RWPE1 (cell line): ENCODE measurements around the gene ZNF628.

Source experiments
- CTCF ChIA-PET: fragments of 350-600 bp; sonication (Branson Sonifier 250); formaldehyde crosslinking; extraction: SDS; loops from one replicate; lab custom pipeline; 2021; lab: Yijun Ruan, JAX
- POLR2A ChIA-PET: fragments of 400-600 bp; formaldehyde crosslinking; extraction: SDS; loops from one replicate; lab custom pipeline; 2020; ENCODE audit warnings: antibody characterized with exemption; ENCODE audit not compliant: low non-redundant PET; lab: Yijun Ruan, JAX
- DNase-seq: peaks from one replicate; pipeline ENCODE4 v3.0.0; 2012; ENCODE audit warnings: low spot score
- H3K27ac ChIP-seq: fragments of 450-650 bp; 2 replicates; pipeline ENCODE4 v1.5.1; 2017
- TF ChIP-seq, protein P1 (sequence below): fragments of 450-650 bp; conservative IDR thresholded peaks from 2 replicates; pipeline ENCODE4 v1.5.1; 2017; ENCODE audit warnings: low read depth, mild to moderate bottlenecking

ZNF628 gene

DNA sequence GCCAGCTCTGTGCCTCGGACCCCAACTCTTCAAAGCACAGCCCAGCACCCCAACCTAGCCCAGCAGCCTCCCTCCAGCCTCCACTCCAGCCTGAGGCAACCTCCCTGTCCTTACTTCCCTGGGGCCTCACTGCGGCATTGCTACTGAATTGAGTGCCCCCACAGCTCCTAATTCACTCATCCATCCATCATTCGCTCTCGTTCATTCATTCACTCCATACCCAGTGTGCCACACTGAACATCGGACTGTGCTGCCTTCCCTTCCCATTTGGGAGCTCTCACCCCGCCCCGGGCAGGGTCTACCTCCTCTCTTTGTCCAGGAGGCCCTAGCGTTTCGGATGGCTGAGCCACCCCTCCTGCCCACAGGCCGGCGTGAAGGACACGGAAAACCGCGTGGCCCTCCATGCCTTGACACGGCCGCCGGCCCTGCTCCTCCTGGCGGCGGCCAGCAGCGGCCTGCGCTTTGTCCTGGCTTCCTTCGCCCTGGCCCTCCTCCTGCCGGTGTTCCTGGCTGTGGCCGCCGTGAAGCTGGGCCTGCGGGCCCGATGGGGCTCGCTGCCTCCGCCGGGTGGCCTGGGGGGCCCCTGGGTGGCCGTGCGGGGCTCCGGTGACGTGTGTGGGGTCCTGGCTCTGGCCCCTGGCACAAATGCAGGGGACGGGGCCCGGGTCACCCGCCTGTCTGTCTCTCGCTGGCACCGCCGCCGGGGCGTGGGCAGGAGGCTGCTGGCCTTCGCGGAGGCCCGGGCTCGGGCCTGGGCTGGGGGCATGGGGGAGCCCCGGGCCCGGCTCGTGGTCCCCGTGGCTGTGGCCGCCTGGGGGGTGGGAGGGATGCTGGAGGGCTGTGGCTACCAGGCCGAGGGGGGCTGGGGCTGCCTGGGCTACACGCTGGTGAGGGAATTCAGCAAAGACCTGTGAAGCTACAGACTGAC, 9.9 kb downstream of the ZNF628 start:
- CTCF ChIA-PET: interaction anchor here (0.7 to 2.7 kb wide), 3 partner anchors 18 to 147 kb away, joined by 3 to 10 read pairs (median 4); no protein-coding TSS in a partner anchor
- no peak for DNase-seq
- peak overlapping the region; percentile 99 for H3K27ac ChIP-seq
- TF ChIP-seq, protein P1, sequence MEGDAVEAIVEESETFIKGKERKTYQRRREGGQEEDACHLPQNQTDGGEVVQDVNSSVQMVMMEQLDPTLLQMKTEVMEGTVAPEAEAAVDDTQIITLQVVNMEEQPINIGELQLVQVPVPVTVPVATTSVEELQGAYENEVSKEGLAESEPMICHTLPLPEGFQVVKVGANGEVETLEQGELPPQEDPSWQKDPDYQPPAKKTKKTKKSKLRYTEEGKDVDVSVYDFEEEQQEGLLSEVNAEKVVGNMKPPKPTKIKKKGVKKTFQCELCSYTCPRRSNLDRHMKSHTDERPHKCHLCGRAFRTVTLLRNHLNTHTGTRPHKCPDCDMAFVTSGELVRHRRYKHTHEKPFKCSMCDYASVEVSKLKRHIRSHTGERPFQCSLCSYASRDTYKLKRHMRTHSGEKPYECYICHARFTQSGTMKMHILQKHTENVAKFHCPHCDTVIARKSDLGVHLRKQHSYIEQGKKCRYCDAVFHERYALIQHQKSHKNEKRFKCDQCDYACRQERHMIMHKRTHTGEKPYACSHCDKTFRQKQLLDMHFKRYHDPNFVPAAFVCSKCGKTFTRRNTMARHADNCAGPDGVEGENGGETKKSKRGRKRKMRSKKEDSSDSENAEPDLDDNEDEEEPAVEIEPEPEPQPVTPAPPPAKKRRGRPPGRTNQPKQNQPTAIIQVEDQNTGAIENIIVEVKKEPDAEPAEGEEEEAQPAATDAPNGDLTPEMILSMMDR: no peak
- POLR2A ChIA-PET: interaction anchor here (1.3 kb wide), 1 partner anchor 9 kb away, joined by 4 read pairs; no protein-coding TSS in a partner anchor

DNA sequence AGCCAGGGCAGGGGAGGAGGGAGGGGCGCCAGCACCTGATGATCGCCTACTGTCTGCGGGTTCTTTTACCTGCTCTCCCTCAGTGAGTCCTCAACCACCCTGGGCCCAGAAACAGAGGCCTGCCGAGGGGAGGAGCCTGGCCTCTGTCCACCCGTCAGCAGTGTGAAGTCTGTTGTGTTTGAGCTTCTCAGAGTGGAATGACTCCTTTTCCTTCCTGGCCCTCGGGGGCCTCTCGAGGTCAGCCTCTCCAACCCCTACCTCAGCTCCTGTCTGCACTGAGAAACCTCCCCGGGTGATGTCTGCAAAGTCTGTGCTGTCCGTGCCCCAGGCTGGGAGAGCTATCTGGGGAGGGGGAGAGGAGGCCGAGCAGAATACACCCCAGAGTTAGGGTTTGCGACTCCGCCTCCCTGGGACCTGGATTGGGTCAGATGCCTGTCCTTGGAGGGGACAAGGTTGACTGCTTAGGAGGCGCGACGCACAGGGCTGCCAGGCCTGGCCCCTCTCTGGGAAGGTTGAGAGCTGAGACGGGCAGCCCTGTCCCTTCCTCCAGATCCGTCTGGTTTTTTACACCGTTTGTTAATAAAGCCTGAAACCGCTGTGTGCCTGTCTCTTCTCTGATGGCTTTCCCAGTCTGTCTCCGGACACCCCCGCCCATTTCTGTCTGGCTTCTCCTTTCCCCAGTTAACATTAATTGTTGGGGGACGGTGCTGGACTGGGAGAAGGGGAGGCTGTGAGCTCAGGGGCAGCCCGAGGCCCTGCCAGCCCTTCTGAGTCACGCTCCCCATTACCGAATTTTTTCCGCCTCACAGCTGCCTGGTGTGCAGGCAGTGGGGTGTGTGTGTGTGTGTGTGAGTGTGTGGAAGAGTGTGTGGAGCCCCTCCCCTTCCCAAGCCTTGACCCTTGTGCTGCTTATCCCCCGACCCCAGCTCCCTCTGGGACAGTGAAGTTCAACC, 10.8 kb downstream of the ZNF628 start:
- ChIA-PET CTCF (interaction anchor here (0.6 to 1.3 kb wide), 5 partner anchors 17 to 368 kb away, joined by 3 to 7 read pairs (median 4); no protein-coding TSS in a partner anchor), POLR2A (interaction anchor here (1.3 kb wide), 1 partner anchor 10 kb away, joined by 4 read pairs; no protein-coding TSS in a partner anchor)
- DNase-seq: peak; percentile 89
- TF ChIP-seq, protein P1: no peak
- H3K27ac ChIP-seq: peak overlapping the region; percentile 99

DNA sequence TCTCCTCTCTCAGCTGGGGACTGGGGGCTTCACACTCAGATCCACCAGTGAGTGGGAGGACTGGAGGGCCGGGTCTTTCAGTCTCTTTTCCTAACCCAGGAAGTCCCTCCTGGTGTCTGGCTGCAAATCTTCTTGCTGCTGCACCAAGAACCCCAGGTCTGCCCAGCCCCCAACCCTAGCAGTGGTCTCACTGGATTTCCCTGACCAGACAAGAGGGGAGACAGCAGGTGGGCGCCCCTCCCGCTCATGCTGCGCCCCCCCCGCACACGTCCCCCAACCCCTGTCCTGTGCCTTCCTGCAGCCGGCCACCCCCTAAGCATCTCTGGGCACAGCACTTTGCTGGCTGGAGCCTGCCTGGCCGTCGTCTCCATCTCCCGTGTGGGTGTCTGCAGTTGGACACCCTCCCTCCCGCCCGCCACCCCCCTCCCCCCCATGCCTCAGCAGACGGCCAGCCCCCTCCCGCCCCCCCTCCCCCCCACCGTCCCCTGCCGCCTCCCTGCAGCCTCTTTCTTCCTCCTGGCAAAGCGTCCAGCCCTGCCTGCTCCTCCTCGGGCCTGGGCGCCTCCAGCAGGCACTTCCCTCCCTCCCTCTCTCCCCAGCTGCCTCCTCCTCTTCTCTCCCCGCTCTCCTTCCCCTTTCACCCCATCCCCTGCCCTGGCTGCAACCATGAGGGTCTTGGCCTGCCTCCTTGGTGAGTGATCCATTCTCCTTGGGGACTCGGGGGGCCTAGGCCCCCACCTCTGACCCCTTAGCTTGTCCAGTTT, 11.7 kb downstream of the ZNF628 start, which contains the start of gene SSC5D:
Gene SSC5D, plus strand, starts transcription at position 513 of the 764 bp plus-strand sequence. Its CDS starts 154 bp downstream, at position 667.
- DNase-seq: no peak
- ChIA-PET CTCF (interaction anchor here (0.7 to 1.3 kb wide), 5 partner anchors 16 to 369 kb away, joined by 3 to 7 read pairs (median 3); no protein-coding TSS in a partner anchor), POLR2A (no interaction called here)
- TF ChIP-seq, protein P1: no peak
- peak within 1 kb of the TSS; percentile 99 for H3K27ac ChIP-seq

DNA sequence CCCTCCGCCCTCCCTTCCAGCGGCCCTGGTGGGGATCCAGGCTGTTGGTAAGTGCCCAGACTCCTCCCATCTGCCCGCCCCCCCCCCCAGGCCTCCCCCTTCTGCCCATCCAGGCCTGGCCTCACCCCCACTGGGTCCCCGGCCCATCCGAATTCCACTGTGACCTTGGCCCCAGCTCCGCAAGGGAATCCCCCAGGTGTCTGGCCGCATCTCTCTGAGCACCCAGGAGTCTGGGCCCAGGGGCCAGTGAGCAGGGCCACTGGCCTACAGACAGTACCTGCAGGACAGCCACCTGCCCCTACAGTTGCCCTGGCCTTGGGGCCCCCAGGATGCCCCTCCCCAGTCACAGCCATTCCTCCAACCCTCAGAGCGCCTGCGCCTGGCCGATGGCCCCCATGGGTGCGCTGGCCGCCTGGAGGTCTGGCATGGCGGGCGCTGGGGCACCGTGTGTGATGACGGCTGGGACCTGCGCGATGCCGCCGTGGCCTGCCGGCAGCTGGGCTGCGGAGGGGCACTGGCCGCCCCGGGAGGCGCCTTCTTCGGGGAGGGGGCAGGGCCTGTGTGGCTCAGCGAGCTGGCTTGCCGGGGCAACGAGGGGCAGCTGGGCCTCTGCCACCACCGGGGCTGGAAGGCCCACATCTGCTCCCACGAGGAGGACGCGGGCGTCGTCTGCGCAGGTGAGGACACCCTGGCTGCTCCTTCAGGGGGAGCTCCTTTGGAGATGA, 12.7 kb downstream of the ZNF628 start:
- DNase-seq: no peak
- ChIA-PET CTCF (interaction anchor here (0.6 to 1.0 kb wide), 2 partner anchors 21 to 332 kb away, joined by 3 read pairs; partner anchors contain the start of gene TNNI3), POLR2A (no interaction called here)
- H3K27ac ChIP-seq: peak overlapping the region; percentile 99
- TF ChIP-seq, protein P1: no peak

DNA sequence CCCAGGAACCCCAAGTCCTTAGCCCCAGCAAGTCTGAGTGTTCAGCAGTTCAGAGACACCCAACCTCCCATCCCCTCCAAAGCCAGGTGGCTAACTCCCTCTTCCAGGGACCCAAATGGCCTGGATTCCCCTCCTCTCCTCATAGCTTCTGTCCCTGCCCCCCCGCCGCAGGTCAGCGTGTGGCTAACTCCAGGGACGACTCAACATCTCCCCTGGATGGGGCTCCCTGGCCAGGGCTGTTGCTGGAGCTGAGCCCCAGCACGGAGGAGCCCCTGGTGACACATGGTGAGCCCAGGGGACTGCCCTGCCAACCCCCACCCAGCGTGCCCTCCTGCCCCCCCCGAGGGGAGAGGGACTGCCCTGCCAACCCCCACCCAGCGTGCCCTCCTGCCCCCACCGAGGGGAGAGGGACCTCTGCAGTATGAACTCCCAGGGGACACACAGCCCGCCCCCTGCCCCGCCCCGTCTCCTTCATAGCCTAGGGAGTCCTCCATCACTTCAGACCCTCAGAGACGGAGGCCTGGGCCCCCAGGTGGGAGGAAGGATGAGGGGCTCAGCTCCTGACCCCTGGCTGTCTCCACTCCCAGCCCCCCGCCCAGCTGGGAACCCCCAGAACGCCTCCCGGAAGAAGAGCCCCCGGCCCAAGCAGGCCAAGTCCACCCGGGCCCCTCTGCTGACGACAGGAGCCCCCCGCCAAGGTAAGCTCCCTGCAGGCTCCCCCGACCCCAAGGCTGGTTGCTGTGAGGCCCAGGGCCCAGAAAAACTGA, 13.5 kb downstream of the ZNF628 start:
- TF ChIP-seq, protein P1: no peak
- peak overlapping the region; percentile 99 for H3K27ac ChIP-seq
- ChIA-PET CTCF (no interaction called here), POLR2A (no interaction called here)
- DNase-seq: no peak
